Adrenal gland (tissue), 12 donors: ENCODE results near the gene M6PR. TPM values are rescaled to one million over a fixed set of nuclear protein-coding genes. Genes with fewer than 3 reads are reported as not detected.

Experiments used
- DNase-seq, 7 donors: peaks; one replicate each; pipeline ENCODE4 v3.0.0-alpha.2; 2019 to 2020
- H3K27ac ChIP-seq, 5 donors: fragments of 200-600 bp; sonication (generic) in 4 of 5; 1 replicate in 3 of 5; 2 replicates in 2 of 5; pipeline versions ENCODE4 v1.5.1 to v1.8.0; 2016 to 2020; ENCODE audit warnings: mild to moderate bottlenecking in 1 of 5
- H3K27me3 ChIP-seq: fragments of 200-600 bp; 2 replicates; pipeline ENCODE4 v1.8.0; 2021
- H3K36me3 ChIP-seq, 2 donors: fragments of 200-600 bp; replicated peaks in 1 of 2; 1 replicate in 1 of 2; 2 replicates in 1 of 2; pipeline versions ENCODE4 v1.5.1 to v1.8.0; 2018 to 2022
- H3K4me1 ChIP-seq, 2 donors: fragments of 200-600 bp; replicated peaks in 1 of 2; 1 replicate in 1 of 2; 2 replicates in 1 of 2; pipeline versions ENCODE4 v1.5.1 to v1.8.0; 2018 to 2021
- H3K4me3 ChIP-seq, 4 donors: fragments of 200-600 bp; sonication (generic) in 3 of 4; one replicate each; pipeline ENCODE4 v1.5.1; 2016 to 2018
- H3K9me3 ChIP-seq, 3 donors: fragments of 200-600 bp; sonication (generic) in 1 of 3; replicated peaks in 1 of 3; 1 replicate in 2 of 3; 2 replicates in 1 of 3; pipeline versions ENCODE4 v1.5.1 to v1.8.0; 2016 to 2021
- POLR2A ChIP-seq, 2 donors: fragments of 450-650 bp; IDR thresholded peaks; one replicate each; pipeline ENCODE4 v1.6.1; 2017; ENCODE audit warnings: antibody characterized with exemption in 2 of 2, mild to moderate bottlenecking in 2 of 2, moderate library complexity in 1 of 2
- WGBS, 4 donors: extraction: QIAGEN DNeasy Blood & Tissue Kit in 2 of 4; methylation state at CpG; one replicate each; pipeline versions ENCODE4 v1.1.5 to v1.1.7; 2013 to 2017; 5-methylcytosine and 5-hydroxymethylcytosine counted together
- intact Hi-C, 2 donors: fragments of 100-400 bp; cut with DNase I; formaldehyde crosslinking; loops; one replicate each; pipeline versions ENCODE4 v1.14.1 to v1.15.0; 2022 to 2023
- polyA plus RNA-seq, 3 donors: library from polyadenylated mRNA; stranded (reverse); fragments of 200-250 nt in 2 of 3; fragments of 350-450 nt in 1 of 3; fragmentation: Illumina TruSeq in 1 of 3; extraction: RNeasy Lipid Tissue Mini Kit (QIAGEN cat#74804) in 1 of 3; gene quantifications; one replicate each; pipeline ENCODE4 v1.2.3, GENCODE V29; 2013 to 2014
- total RNA-seq, 9 donors: library from RNA; depleted of rRNA in 4 of 9; stranded (reverse); fragments of >200 nt in 4 of 9; fragments of 120-200 nt in 1 of 9; fragmentation: NEBNext Ultra II Directional in 1 of 9; extraction: Animal tissue kit (Norgen Biotek cat#: 25700) in 1 of 9; gene quantifications; one replicate each; pipeline versions ENCODE4 v1.1.0 to v1.2.4, GENCODE V29; 2013 to 2023
- TF ChIP-seq, protein P1 (sequence below), 6 experiments: fragments of 450-650 bp in 4 of 6; fragments of 200-600 bp in 2 of 6; sonication (generic) in 1 of 6; IDR thresholded peaks; 1 replicate in 5 of 6; 2 replicates in 1 of 6; pipeline versions ENCODE4 v1.5.1 to v1.8.0; 2016 to 2021; ENCODE audit warnings: antibody characterized with exemption in 6 of 6, mild to moderate bottlenecking in 2 of 6, moderate library complexity in 1 of 6
- donor health status: healthy with polysubstance abuse.
- donor health status: Bipolar disorder and iron deficiency.
- donor health status: DM: yes; HTN: yes; CAD: no.
- donor health status: DM: no; HTN: no; CAD: no.
- donor health status: DM: no; HTN: no; CAD: no.
- donor health status: DM: yes; HTN: yes; CAD: no.

M6PR gene
- total and polyA plus RNA-seq, 12 donors, result 48.8 to 194 (median 135) TPM

DNA sequence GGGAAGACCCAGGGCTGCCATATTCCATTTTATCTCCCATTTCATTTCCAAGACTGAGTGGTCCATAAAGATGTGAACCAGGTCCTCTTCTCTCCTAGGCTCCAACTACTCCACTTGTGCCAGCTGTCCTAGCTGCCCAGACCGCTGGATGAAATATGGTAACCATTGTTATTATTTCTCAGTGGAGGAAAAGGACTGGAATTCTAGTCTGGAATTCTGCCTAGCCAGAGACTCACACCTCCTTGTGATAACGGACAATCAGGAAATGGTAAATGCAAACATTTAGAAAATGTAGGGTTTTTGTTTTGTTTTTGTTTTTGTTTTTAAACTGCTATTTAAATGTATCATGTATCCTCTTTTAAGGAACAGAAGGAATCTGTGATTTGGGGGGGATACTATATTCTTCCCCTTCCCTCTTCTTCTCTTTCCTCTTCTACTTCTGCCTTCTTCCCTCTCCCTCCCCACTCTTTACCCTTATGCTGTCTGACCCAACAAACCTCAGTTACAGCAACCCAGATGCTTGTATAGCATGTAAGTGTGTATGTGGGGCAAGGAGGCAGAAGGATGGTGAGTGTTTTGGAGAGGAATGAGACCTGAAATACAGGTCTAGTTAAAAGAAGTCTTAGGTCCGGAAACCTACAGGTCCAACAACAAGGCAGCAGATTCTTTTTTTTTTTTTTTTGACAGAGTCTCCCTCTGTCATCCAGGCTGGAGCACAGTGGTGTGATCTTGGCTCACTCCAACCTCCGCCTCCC, 45.8 kb upstream of the M6PR start:
- Histone ChIP-seq H3K4me1 (peaks cover 6 to 8% of the 10 kb centered on the region in 2 donors), H3K4me3 (no peak overlapping the region), H3K36me3 (no peaks in the 10 kb centered on the region), H3K9me3 (no peaks in the 10 kb centered on the region), H3K27me3 (no peaks in the 10 kb centered on the region), H3K27ac (no peak overlapping the region)
- intact Hi-C loops, result no loop called here
- TF ChIP-seq POLR2A (IDR thresholded peaks at IDR 0.05), result no peak
- TF ChIP-seq, protein P1, sequence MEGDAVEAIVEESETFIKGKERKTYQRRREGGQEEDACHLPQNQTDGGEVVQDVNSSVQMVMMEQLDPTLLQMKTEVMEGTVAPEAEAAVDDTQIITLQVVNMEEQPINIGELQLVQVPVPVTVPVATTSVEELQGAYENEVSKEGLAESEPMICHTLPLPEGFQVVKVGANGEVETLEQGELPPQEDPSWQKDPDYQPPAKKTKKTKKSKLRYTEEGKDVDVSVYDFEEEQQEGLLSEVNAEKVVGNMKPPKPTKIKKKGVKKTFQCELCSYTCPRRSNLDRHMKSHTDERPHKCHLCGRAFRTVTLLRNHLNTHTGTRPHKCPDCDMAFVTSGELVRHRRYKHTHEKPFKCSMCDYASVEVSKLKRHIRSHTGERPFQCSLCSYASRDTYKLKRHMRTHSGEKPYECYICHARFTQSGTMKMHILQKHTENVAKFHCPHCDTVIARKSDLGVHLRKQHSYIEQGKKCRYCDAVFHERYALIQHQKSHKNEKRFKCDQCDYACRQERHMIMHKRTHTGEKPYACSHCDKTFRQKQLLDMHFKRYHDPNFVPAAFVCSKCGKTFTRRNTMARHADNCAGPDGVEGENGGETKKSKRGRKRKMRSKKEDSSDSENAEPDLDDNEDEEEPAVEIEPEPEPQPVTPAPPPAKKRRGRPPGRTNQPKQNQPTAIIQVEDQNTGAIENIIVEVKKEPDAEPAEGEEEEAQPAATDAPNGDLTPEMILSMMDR (IDR thresholded peaks at IDR 0.05), result no peak
- WGBS, 4 donors, result 83 to 88% (median 85%) methylated on average over 4 of the region's 4 CpGs
- no peak for DNase-seq

DNA sequence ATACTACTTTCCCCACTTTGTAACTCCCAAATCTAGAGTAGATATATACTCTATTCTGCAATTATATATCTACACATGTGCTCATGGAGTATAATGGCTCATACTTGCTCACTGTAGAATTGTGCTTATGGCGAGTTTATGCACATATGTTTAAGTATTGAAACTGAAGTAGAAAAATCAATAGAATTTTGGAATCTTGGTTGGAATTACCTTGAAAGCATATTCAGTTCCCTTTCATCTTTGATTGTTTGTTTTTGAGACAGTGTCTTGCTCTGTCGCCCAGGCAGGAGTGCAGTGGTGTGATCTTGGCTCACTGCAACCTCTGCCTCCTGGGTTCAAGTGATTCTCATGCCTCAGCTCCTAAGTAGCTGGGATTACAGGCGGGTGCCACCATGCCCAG, 44.4 kb upstream of the M6PR start:
- peaks cover 6 to 8% of the 10 kb centered on the region in 2 donors for H3K4me1 ChIP-seq
- WGBS, 4 donors, result 89 to 97% (median 94%) methylated on average over 3 of the region's 3 CpGs
- no peak overlapping the region for H3K4me3 ChIP-seq
- no peaks in the 10 kb centered on the region for H3K36me3 ChIP-seq
- H3K9me3 ChIP-seq, result no peaks in the 10 kb centered on the region
- no peaks in the 10 kb centered on the region for H3K27me3 ChIP-seq
- TF ChIP-seq, protein P1 (IDR thresholded peaks at IDR 0.05), result no peak
- no peak for TF ChIP-seq POLR2A (IDR thresholded peaks at IDR 0.05)
- no peak for DNase-seq
- intact Hi-C loops, result no loop called here
- H3K27ac ChIP-seq, result no peak overlapping the region

DNA sequence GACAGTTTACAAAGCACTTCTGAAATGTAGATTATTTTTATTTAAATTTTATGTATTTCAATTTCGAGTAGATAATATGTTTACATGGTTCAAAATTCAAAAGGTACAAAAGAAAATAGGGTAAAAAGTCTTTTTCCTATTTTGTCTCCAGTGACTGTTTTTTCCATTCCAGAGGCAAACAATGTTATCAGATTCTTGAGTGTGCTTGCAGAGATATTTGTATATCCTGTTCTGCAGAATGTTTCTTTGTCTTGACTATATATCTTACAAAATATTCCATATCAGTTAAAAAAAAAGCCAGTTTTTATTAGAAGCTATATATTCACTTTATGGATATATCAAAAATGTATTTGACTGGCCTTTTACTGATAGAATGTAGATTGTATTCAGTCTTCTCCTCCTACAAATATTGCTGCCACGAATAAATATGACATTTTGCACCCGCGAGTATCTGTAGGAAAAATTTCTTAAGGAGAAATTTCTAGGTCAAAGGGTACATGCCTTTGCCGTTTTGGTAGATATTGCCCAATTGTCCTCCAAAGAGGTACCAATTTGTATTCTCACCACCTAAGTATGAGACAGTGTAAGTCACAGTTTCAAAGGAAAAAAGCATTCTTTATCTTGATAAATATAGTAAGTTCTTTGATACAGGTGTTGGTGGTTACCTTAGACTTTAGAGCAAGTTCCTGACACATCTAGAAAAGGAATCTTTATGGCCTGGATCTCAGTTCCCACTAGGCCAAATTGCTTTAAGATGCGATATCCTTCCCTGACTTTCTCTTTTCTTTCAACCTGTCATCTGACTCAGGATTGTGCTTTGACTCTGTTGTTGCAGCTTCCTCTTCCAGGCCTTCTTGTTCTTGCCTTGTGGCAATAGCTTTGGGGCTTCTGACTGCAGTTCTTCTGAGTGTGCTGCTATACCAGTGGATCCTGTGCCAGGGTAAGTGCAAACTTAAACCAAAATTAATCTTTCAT, 42.2 kb upstream of the M6PR start:
- 58 to 65% (median 59%) methylated on average over 6 of the region's 6 CpGs for whole genome bisulfite sequencing, 4 donors
- no peaks in the 10 kb centered on the region for H3K36me3 ChIP-seq
- intact Hi-C loops, result no loop called here
- no peaks in the 10 kb centered on the region for H3K27me3 ChIP-seq
- no peaks in the 10 kb centered on the region for H3K9me3 ChIP-seq
- H3K27ac ChIP-seq, result no peak overlapping the region
- no peak for TF ChIP-seq POLR2A (IDR thresholded peaks at IDR 0.05)
- TF ChIP-seq, protein P1 (IDR thresholded peaks at IDR 0.05), result no peak
- no peak overlapping the region for H3K4me3 ChIP-seq
- no peak for DNase-seq
- H3K4me1 ChIP-seq, result peaks cover 0 to 8% of the 10 kb centered on the region in 2 donors

DNA sequence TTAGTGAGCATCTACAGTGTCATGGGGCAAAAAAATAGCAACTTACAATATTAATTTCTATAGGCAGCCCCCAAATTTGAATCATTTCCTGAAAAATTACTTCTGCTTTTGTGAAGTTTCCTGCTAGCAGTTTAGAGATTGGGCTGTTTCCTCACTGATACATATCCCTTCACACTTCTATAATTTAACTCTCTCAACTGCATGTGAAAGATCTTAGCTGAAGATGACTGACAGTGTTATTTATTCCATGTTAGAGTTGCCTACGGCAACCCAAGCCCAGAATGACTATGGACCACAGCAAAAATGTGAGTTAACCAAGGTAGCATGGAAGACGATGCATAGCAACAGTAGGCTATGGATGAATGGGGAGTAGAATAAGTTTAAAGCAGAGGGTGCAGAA, 40.0 kb upstream of the M6PR start, which contains the start of gene KLRG1:
KLRG1 (plus strand) TSS at position 134 of the 400 bp plus-strand sequence; CDS start at position 224, 90 bp downstream.
- H3K27ac ChIP-seq, result no peak within 1 kb of the TSS
- TF ChIP-seq, protein P1 (IDR thresholded peaks at IDR 0.05), result no peak
- TF ChIP-seq POLR2A (IDR thresholded peaks at IDR 0.05), result no peak
- H3K4me3 ChIP-seq, result no peak within 1 kb of the TSS
- H3K4me1 ChIP-seq, result peaks cover 0 to 8% of the 10 kb centered on the region in 2 donors
- no peaks in the 10 kb centered on the region for H3K9me3 ChIP-seq
- DNase-seq, result no peak
- intact Hi-C loops, result no loop called here
- WGBS, 4 donors, result 65 to 91% (median 75%) methylated on average over 2 of the region's 2 CpGs
- no peaks in the 10 kb centered on the region for H3K27me3 ChIP-seq
- no peaks in the 10 kb centered on the region for H3K36me3 ChIP-seq
